HG02571 (cell line): ENCODE data around the gene C16orf74.
A peak's percentile ranks its signal among the peaks of the same experiment; 100 is the strongest.

Experiments
- ATAC-seq: cut with Tn5 transposase; IDR thresholded peaks from one replicate; pipeline ENCODE4 v1.9.1; 2021; ENCODE audit warnings: mild to moderate bottlenecking, moderate library complexity; ENCODE audit not compliant: unreplicated experiment

The C16orf74 gene

GRCh38 chr16:85698459-85698891 is 52.4 kb downstream of the C16orf74 start:
- no peak for ATAC-seq

- ATAC-seq: no peak
Observed at GRCh38 chr16:85697431-85697830, 53.5 kb downstream of the C16orf74 start.

- ATAC-seq: no peak
Observed at GRCh38 chr16:85696781-85697180, 54.1 kb downstream of the C16orf74 start.

DNA sequence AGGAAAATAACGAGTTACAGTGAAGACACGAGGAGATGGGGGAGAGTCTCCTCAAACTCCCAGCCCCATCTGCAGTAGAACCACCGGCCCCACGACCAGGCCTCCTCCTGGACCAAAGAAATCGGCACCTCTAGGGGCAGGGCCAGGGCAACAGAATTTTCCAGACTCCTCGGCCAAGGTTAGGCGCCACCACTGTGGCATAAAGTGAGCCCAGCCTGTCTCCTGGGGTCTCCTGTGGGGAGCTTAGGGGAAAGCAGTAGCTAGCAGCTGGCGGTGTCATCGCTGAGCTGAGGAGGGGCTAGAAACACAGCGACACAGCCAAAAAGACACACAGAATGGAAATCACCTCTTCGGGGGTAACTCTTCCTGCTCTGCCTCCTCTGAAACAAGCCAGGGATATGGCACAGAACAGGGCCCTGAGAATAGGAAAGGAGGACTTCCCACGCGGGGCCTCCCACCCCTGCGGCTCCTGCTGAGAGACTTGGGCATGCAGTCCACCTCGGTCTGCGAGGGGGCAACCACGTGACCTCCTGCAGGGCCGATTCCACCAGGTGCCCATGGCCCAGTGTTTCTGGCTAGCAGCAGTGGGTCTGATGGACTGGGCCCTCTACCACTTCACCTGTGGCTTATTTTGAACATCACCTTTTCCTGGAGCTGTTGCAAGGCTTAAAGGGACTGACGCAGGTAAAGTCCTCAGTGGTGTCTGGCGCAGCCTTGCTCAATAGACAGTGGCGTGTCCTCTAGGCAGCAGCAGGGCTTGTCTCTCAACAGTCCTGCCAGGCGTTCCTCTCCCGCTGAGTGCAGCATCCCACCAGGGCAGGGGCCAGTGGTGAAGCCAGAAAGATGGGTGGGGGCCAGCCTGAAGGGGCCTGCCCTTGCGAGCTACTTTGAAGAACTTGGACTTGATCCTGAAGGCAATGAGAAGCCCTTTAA is 55.4 kb downstream of the C16orf74 start:
- no peak for ATAC-seq

DNA sequence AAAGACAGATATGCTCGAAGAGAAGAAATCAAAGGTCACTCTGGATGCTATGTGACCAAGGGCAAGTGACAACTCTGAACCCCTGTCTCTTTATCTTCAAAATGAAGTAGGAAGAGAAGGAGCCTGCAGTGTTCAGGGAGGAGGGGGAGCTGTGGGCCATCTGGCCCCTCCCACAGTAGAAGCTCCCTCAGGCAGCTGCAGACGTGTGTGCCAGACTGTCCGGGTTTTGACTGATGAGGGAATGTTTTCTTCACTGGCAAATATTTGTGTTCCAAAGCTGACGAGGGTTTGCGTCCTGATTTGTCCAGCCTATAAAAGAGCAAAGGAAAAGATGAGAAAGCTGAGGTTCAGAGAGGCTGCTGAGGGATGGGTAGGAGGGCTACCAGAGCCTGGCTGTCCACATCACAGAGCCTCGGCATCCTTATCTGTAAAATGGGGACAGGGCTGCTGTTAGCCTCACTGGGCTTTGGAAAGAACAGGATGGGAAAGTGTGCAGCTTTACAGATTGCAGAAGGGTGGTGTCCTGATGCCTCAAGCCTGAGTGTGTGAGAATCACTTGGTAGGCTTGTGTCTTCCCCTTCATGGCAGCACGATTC is 60.3 kb downstream of the C16orf74 start:
- ATAC-seq: no peak

- ATAC-seq: no peak
Observed at GRCh38 chr16:85689950-85690320, 61.0 kb downstream of the C16orf74 start.

DNA sequence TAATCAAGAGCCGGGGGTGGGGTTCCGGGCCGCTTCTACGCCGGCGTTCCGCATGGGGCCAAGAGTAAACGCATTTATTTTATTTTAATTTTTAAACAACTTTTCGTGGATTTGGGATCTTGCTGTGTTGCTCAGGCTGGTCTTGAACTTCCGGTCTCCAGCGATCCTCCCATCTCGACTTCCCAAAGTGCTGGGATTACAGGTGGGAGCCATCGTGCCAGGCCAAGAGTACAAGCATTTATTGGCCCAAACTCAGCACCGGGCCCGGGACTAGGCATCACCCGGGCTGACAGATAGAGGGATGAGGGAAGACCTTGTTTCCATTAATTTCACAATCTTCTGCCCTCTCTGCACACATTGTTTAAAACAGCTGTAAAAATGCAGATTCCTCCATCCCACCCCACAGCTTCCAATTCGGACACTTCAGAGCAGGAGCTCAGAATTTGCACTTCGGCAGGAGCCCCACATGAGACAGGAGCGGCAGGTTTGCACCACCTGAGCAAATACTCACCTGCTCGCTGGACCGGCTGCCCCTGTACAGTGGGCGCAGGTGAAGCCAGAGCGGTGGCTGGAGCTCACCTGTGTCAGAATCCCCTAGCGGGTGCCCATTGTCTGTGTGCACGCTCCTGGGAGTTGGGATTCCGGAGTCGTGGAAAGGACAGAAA is 61.5 kb downstream of the C16orf74 start:
- ATAC-seq: no peak

DNA sequence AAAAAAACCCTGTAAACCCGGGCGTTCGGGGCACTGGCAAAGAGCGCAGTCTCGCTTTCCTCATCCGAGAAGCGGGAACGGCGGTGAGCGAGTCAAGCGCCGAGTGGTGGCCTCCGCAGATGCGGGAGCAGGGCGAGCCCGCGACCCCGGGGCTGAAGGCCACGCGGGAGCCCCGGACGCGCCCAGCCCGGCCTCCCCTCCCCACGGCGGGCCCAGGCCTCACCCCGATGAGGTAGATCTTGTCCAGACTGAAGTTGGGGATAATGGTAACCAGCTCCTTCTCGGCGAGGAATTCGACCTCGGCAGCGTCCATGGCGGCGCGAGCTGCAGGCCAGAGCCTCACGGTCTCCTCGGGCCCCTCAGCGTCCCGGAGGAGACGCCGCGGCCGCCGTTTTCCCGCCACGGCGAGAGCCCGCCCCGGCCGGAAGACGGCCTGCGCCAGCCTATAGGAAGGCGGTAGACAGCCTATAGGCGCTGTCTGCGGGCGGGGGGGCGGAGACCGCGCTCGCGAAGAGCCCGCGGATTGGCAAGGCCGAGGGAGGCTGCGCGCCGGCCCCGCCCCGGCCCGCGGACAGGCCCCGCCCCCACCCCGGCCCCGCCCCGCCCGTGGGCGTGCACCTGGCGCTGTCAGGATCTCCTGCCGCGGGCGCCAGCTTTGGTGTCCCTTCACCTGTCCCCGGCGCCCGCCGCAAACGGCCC is 62.2 kb downstream of the C16orf74 start, which contains the start of gene GINS2:
TSS of gene GINS2 (minus strand) at position 369 of the 699 bp plus-strand sequence. CDS start at position 313, 56 bp downstream.
- ATAC-seq: peak; percentile 93

DNA sequence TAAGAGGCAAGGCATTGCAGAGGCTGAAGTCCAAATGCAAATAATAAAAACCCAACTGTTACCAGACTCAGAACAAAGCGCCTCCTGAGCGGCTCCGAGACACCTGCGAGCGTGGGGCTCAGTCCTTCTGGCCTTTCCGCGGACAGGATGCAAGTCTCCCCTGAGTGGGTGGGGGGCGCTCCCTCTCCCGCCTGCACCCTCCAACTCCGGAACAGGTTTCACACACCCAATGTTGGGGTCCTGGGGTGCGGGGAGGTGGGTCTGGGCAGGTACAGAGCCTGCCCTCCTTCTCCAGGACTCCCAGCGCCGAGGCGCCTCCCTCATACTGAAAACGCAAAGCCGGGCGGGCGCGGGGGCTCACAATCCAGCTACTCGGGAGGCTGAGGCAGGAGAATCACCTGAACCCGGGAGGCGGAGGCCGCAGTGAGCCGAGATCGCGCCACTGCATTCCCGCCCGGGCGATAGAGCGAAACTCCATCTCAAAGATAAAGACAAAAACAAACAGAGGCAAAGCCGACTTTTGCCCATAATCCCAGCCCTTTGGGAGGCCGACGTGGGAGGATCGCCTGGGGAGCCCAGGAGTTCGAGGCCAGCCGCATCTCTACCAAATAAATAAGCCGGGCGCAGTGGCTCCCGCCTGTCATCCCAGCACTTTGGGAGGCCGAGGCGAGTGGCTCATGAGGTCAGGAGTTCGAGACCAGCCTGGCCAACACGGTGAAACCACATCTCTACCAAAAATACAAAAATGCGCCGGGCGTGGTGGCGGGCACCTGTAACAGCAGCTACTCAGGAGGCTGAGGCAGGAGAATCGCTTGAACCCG is 63.0 kb downstream of the C16orf74 start:
- no peak for ATAC-seq

GRCh38 chr16:85686912-85687591 is 63.8 kb downstream of the C16orf74 start:
- ATAC-seq: no peak

GRCh38 chr16:85685251-85685650 is 65.6 kb downstream of the C16orf74 start:
- ATAC-seq: no peak

GRCh38 chr16:85683363-85683762 is 67.5 kb downstream of the C16orf74 start:
- no peak for ATAC-seq

GRCh38 chr16:85682516-85682915 is 68.4 kb downstream of the C16orf74 start:
- no peak for ATAC-seq

GRCh38 chr16:85681255-85681654 is 69.6 kb downstream of the C16orf74 start:
- no peak for ATAC-seq

DNA sequence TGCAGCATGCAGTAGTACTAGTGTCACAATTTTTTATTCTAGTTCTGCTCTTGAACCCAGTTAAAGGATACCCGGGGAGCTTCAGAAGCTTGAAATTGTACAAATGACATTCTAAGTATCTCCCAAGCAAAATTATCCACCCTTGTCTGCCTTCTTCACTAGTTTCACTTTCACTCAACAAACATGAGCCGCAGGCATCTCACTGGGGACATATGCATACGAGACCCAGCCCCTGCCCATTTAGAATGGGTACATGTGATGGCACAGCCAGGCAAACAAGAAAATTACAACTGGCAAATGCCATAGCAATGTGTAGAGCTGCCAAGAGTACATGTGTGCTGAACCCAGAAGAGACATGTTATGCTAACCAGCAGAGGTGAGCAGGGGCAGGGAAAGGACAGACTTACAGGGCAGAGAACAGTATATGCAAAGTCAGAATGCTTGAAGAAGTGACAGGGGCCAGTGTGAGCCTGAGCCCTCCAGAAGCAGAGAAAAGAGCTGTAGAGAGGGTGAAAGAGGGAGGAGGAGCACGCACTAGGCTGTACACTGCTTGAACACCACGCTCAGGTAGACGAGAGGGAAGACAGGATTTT is 70.4 kb downstream of the C16orf74 start:
- ATAC-seq: no peak

DNA sequence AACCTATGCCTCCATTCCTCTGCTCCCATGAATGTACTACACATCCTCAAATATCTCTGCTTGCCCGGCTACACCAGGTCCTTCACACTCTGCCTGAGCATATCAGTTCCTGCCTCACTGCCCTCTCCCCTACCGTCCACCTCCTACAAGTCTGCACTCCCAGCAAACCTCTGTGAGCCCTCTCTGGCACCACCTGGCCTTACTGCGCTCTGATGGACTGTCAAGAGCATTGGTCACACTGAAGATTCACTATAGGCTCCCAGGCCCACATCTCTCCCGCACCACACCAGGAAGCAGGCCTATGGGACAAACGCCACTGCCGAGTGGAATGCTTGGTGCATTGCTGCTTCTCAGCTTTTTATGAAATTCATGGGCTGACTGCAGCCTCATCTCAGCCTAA is 71.0 kb downstream of the C16orf74 start:
- ATAC-seq: no peak

DNA sequence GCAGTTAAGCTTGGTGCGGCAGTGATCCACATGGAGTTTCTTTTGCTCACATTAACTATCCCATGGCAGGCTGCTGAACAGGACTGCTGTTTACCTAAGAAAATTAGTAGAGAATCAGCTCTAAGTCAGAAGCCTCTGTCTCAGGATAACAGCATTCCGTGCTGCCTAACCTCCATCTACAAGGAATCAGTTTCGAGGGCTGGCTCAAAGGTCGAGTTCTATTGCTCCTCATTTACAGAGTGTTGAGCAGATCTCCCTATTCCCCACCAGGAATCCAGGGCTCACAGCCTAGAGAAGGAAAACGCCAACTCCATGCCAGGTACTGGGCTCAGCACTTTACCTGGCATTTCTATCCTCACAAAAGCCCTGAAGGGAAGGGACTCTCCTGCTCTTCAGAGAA is 72.1 kb downstream of the C16orf74 start:
- no peak for ATAC-seq

- no peak for ATAC-seq
Observed at GRCh38 chr16:85678016-85678415, 72.9 kb downstream of the C16orf74 start.

DNA sequence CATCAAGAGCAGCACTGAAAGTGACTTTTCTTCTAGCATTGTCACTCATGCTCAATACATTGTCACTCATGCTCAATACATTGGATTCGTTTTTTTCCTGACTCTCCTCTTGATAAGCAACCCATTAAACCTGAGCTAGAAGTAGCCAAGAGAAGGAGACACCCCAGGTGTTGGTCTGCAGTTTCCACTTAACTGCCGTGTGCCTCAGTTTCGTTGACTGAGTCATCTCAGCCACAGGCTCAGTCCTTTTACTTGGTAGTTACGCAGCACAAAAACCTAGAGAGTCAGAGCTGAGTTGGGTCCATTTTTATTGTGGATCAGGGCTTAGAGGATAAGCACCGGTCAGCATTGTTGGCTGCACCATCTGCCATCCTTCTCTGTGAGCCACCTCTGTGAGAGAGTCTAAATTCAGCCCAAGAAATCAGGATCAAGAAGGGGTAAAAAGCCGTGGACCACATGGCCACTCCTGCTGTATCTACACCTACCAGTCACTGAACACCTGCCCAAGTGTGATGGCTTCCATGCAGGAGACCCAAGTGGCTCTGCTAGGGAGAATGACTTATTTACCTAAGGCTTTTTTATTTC is 73.4 kb downstream of the C16orf74 start:
- no peak for ATAC-seq
